RKO (cell line): Measurements from ENCODE around the gene AMDHD2.
"Not testable (repeated sequence)": the region's sequence is repeated elsewhere in the genome, so short reads cannot be mapped to it uniquely, and the experiment has no call there.

ENCODE experiments used
- DNase-seq: peaks from one replicate; pipeline ENCODE4 v3.0.0-alpha.2; 2016; ENCODE audit warnings: low spot score

The AMDHD2 gene

GRCh38 chr16:2580143-2580542 is 60.0 kb downstream of the AMDHD2 start:
- not testable (repeated sequence) for DNase-seq

- DNase-seq: not testable (repeated sequence)
Measured at GRCh38 chr16:2580818-2581217, 60.6 kb downstream of the AMDHD2 start.
